ENCODE data around the gene CMKLR1.

CMKLR1 gene

DNA sequence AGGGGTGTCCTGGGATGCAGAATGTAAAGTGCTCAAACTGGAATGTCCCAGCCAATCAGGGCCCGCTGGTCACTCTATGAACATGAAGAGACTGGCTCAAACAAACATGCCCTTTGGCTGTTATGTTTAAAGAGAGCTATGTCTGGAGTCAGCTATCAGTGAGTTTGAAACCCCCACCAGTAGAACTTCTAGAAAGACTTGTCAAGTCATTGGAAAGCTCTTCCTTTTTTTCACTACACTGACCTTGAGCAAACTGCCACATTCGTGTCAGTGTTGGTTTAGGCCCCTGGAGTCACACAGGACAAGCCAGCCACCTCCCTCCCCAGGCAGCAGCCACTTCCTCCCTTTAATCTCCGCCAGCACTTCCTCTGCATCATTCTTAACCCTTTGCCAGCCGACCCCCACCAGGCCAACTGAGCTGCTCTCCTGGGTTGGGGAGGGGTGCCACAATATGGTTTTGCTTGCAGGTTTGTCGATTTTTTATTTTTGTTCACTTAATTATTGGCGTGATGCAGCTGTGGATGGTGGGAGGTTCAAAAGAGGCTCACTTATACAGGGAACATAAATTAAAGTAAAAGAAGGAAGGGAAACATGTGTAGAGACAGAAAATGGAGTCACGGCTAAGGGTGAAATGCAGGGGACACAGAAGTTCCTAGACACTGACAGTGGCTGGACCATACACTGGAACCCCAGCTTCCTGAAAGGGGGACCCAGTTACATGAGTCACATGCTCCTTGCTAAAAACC is 25.3 kb downstream of the CMKLR1 start:
- no peak for DNase-seq

DNA sequence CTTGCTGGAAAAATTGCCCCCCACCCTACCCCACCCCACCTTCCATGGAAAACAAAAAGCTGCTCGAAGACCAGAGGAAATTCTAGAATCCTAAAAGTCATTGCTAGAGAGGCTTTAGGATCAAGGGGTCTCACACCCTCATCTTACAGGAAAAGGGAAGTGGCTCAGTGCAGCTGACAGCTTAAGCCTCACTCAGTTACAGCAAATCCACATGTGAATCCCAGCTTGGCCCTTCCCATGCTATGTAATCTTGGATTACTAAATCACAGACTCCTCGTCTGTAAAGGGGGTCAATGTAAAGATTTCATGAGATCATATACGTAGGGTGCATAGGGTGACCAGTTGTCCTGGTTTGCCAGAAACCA is 25.9 kb downstream of the CMKLR1 start:
- no peak for DNase-seq

DNA sequence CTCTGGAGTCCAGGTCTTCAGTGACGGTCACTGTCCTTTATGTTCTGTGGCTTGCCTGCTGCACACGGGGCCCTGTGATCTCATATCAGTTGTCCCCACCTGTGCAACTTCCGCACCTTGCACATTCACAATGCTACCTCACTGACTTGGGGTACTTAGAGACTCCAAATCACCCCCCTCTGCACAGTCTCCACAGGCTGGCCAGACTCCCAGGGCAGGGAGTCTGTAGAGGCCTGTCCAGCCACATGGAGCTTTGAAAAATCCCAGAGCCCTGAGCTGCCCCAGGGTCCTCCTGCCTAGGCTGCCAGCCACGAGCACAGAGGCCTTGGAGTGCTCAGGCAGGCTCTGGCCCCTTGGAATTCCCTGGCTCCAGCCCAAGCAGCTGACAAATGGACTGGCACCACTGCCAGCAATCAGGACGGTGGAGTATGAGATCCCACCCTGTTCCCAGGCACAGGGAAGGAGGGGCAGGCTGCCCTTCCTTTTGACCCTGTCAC is 26.4 kb downstream of the CMKLR1 start:
- DNase-seq = no peak

- DNase-seq = no peak
These were observed 26.9 kb downstream of the CMKLR1 start for GRCh38 chr12:108312073-108312659.

GRCh38 chr12:108311605-108312004 is 27.5 kb downstream of the CMKLR1 start:
- no peak for DNase-seq

DNA sequence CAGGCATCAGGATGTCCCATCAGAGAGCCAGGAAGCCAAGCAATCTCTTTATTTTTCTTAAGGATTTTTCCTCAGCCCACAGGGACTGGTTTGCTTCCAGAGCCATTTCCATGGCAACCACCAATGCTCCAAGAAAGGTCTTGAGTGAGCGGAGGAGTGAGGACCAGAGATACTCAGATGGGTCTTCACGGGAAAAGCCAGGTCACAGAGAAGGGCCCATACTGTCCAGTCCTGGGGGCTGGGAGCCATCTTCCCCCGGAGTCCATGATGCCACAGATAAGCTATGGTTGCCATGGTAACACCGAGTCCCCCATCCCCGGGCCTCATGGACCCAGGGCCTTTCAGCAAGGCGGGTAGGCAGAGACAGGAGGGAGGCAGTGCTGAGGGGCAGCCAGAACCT is 28.6 kb downstream of the CMKLR1 start:
- no peak for DNase-seq

GRCh38 chr12:108309674-108310312 is 29.3 kb downstream of the CMKLR1 start:
- no peak for DNase-seq

DNA sequence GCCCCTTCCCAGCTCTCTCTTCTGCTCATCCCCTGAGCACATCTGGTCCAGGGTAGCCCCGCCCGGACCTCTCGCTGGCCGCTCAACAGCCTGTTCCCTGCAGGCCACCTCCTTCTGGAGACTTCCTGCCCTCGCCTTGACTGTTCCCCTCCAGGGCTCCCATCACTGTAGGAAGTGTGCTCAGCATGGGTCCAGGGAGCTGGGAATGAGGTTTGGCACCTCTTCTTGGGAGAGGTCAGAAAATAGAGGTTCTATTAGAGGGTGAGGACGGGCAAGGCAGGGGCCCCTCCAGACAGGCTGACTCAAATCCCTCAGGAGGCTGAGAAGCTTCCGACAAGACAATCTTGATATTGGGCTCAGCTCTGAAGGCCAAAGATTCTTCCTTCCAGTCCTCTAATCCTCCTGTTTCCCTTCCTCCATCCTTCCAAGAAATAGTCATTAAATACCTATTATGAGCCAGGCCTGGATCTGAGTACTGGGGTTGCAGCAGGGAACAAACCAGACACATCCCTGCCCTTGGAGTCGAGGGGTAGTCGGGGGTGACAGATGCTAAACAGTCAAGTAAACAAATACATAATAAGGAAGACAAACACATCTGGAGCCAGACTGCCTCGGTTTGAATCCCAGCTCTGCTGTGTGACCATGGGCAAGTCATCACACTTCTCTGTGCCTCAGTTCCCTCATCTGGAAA is 30.6 kb downstream of the CMKLR1 start:
- DNase-seq = no peak

- no peak for DNase-seq
These were observed 32.1 kb downstream of the CMKLR1 start for GRCh38 chr12:108307006-108307405.

- no peak for DNase-seq
These were observed 32.6 kb downstream of the CMKLR1 start for GRCh38 chr12:108306506-108306905.

GRCh38 chr12:108305991-108306501 is 33.1 kb downstream of the CMKLR1 start:
- DNase-seq = no peak

DNA sequence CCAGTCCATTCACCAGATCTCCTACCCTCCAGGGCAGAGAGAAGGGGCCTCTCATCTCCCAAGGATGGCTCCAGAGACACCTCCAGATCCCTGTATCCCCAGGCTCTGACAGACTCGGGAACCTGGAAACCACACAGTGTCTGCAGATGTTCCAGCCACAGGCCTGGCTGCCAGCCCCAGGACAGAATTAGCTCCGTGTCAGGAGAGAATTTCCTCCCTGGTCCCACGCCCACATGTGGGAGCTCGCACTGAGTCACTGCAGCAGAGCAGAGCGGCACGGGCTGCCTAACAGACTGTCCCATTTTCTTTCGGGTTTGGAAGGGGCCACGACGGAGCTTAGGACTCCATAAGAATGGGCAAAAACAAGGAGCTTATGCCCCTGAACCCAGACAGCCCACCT is 33.6 kb downstream of the CMKLR1 start:
- DNase-seq = no peak

DNA sequence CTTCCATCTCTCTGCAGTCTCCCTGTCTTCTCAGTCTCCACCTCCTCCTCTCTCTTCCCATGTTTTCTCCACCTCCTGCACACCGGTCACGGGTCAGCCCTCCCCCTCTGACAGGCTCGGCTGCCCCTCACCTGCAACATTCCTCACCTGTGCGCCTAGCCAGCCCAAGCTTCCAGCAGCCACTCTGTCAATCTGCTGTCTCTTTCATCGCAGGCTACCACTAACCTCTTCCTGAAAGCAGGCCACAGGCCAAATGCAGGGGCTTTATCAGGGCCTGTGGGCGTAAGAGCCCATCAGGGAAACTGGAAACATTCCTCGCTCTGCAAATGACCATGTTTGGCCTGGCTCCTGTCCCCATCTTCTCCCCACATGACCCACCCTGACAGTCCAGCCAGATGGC is 34.5 kb downstream of the CMKLR1 start:
- no peak for DNase-seq

- DNase-seq = no peak
These were observed 35.4 kb downstream of the CMKLR1 start for GRCh38 chr12:108303703-108304102.

GRCh38 chr12:108302403-108303311 is 36.5 kb downstream of the CMKLR1 start:
- DNase-seq = no peak

DNA sequence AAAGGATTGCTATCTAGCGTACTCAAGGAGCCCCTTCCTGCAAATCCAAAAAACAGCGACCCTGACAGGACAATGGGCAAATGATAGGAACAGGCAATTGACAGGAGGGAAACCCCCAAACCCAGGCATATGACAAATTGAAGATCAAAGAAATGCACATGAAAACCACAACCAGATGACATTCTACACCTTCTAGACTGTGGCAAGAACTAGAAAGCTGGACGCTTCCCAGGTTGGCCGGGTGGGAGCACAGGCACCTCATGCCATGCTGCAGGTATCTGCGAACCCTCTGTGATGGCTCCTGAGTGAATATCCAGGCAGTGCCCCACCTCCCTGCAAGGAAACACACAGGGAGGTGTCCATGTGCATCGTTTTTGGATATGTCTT is 37.1 kb downstream of the CMKLR1 start:
- DNase-seq = no peak

- DNase-seq = no peak
These were observed 37.8 kb downstream of the CMKLR1 start for GRCh38 chr12:108301346-108301745.

GRCh38 chr12:108299980-108300696 is 39.0 kb downstream of the CMKLR1 start:
- no peak for DNase-seq

DNA sequence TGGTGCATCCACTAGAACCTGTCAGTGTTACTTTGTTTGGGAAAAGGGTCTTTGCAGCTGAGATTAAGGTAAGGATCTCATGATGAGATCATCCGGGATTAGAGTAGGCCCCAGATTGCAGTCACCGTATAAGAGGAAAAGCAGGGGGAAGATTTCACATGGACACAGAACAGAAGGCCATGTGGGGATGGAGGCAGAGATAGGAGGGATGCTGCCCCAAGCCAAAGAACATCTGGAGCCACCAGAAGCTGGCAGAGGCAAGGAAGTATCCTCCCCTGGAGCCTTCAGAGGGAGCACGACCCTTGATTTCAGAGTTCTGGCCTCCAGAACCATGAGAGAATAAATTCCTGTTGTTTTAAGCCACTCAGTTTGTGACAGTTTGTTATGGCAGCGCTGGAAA is 39.6 kb downstream of the CMKLR1 start:
- DNase-seq = no peak

GRCh38 chr12:108298761-108299275 is 40.3 kb downstream of the CMKLR1 start:
- no peak for DNase-seq
